Duodenal mucosa (tissue), 2 donors: ENCODE measurements around the gene OR8U1.

Experiments
- H3K27ac ChIP-seq: one replicate; pipeline ENCODE4 v1.7.0; 2013; ENCODE audit warnings: low read depth, low read length
- H3K27me3 ChIP-seq, 2 donors: one replicate each; pipeline ENCODE4 v1.7.0; 2013; ENCODE audit warnings: low read length in 2 of 2, control low read depth in 1 of 2; ENCODE audit not compliant: insufficient read depth in 2 of 2, control insufficient read depth in 1 of 2
- H3K36me3 ChIP-seq, 2 donors: one replicate each; pipeline ENCODE4 v1.7.0; 2013; ENCODE audit warnings: low read length in 2 of 2, control low read depth in 1 of 2; ENCODE audit not compliant: insufficient read depth in 2 of 2, control insufficient read depth in 1 of 2
- H3K4me1 ChIP-seq, 2 donors: one replicate each; pipeline ENCODE4 v1.7.0; 2013; ENCODE audit warnings: low read length in 2 of 2, control low read depth in 1 of 2; ENCODE audit not compliant: insufficient read depth in 2 of 2, control insufficient read depth in 1 of 2
- H3K4me3 ChIP-seq, 2 donors: one replicate each; pipeline ENCODE4 v1.7.0; 2013; ENCODE audit warnings: low read length in 2 of 2, low read depth in 1 of 2
- H3K9ac ChIP-seq, 2 donors: one replicate each; pipeline ENCODE4 v1.7.0; 2013; ENCODE audit warnings: low read length in 2 of 2, low read depth in 1 of 2
- H3K9me3 ChIP-seq, 2 donors: one replicate each; pipeline ENCODE4 v1.7.0; 2013; ENCODE audit warnings: low read length in 2 of 2, control low read depth in 1 of 2; ENCODE audit not compliant: control insufficient read depth in 1 of 2

Gene OR8U1

GRCh38 chr11:56404393-56404792, 29.0 kb downstream of the OR8U1 start:
- H3K27me3 ChIP-seq, result no peaks in the 10 kb centered on the region
- no peaks in the 10 kb centered on the region for H3K9me3 ChIP-seq
- no peak overlapping the region for H3K9ac ChIP-seq
- H3K27ac ChIP-seq, result no peak overlapping the region
- no peak overlapping the region for H3K4me3 ChIP-seq
- H3K4me1 ChIP-seq, result no peaks in the 10 kb centered on the region
- no peaks in the 10 kb centered on the region for H3K36me3 ChIP-seq

- no peaks in the 10 kb centered on the region for H3K27me3 ChIP-seq
- H3K36me3 ChIP-seq, result no peaks in the 10 kb centered on the region
- no peak overlapping the region for H3K9ac ChIP-seq
- H3K27ac ChIP-seq, result no peak overlapping the region
- H3K4me1 ChIP-seq, result no peaks in the 10 kb centered on the region
- H3K4me3 ChIP-seq, result no peak overlapping the region
- peaks cover 6 to 8% of the 10 kb centered on the region in 2 donors for H3K9me3 ChIP-seq
Measured at GRCh38 chr11:56410801-56411200, 35.4 kb downstream of the OR8U1 start.

GRCh38 chr11:56412396-56412795, 37.0 kb downstream of the OR8U1 start, which contains the start of gene OR5AL1:
Gene OR5AL1, plus strand, starts transcription at chr11:56412696.
- H3K36me3 ChIP-seq, result no peaks in the 10 kb centered on the region
- no peak within 1 kb of the TSS for H3K27ac ChIP-seq
- H3K27me3 ChIP-seq, result no peaks in the 10 kb centered on the region
- no peak within 1 kb of the TSS for H3K4me3 ChIP-seq
- no peaks in the 10 kb centered on the region for H3K4me1 ChIP-seq
- H3K9ac ChIP-seq, result no peak within 1 kb of the TSS
- H3K9me3 ChIP-seq, result peaks cover 6 to 8% of the 10 kb centered on the region in 2 donors
